ENCODE measurements around the gene AZI2.

The AZI2 gene

DNA sequence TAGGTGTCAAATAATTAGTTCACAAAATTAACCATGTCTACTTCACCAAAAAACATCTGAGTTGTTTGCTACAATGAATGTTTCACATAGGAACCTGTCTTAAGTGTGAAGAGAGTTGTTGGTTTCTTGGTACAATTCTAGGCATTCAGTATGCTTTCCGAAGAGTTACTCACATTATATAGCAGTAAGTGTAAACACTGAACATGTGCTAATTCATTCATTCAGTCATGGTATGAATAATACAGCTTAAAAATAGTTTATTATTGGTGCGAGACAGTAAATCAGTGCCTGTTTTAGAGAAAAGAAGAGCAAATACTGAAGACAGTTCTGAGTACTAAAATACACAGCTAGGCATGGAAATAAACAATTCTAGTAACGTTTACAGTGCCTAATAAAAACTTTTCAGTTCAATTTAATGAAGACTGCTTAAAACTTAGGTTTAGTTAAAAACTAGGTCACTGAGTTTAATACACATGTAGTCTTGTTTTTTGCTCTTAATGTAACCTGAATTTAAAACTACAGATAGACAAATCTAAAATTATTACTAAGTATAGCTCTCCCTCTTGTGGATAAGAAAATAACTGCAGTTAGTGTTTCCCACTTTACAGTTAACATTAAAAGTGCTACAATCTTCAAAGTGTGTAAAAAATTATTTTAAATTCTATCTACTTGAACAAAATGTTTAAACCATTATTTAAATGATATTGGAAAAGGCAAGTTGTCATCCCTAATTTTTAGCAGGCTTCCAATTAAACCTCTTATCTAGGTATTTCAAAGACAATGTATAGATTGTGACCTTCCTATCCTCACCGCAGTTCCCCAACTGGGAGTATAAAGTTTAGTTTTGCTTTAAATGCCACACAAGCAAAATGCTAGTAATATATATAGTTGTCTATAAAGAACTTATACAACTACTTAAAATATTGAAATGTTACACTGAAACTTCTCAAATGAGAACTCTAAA is 20.2 kb downstream of the AZI2 start:
- DNase-seq, result peak; percentile 22 to 59
- TF ChIP-seq POLR2A (IDR thresholded peaks at IDR 0.05; ENCODE audit: low read length), result no peak
- TF ChIP-seq GATA1 (IDR thresholded peaks at IDR 0.05; ENCODE audit: low read depth, low read length), result no peak

DNA sequence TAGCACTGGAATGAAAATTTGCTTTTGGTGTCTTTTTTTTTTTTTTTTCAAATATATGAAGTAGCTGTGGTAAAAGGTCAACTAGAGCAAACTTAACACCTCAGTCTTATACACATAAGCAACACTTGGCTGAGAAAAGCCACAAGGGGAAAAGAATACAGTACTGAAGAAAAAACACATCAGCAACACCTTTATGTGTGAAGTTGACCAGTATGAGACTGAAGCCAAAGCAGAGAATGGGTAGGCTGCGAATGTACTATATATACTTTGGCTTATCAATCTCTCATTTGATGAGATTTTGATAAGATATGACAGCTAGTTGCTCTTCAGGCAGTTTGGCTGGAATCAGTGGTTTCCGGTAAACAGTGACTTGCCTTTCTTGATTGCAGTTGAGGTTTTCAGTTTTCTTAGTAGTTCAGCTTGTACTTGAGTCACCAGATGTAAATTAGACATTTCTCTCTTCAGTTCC is 22.1 kb downstream of the AZI2 start:
- no peak for DNase-seq

DNA sequence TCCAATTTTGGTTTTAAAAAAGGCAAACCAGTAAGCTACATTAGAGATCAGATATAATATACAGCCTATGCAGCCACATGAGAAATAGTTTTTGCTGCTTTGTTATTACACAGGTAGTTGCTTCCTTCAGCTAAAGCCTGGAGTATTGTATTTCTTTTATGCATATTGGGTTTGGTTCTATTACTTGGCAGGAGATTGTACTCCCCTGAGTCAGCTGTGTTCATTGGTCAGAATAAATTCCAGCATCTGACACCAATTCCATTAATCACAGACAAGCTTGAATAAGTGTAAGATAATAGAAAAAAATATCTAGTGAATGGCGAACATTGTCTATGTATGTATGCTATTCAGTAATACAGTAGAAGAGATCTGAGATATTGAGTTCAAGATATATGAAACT is 26.2 kb downstream of the AZI2 start:
- DNase-seq, result no peak
- TF ChIP-seq POLR2A (IDR thresholded peaks at IDR 0.05; ENCODE audit: low read length) (no peak), GATA1 (IDR thresholded peaks at IDR 0.05; ENCODE audit: low read depth, low read length) (no peak)

More for the DNA sequence above, 22.1 kb downstream of the AZI2 start:
- TF ChIP-seq POLR2A (IDR thresholded peaks at IDR 0.05; ENCODE audit: low read length), result no peak
- no peak for TF ChIP-seq GATA1 (IDR thresholded peaks at IDR 0.05; ENCODE audit: low read depth, low read length)

DNA sequence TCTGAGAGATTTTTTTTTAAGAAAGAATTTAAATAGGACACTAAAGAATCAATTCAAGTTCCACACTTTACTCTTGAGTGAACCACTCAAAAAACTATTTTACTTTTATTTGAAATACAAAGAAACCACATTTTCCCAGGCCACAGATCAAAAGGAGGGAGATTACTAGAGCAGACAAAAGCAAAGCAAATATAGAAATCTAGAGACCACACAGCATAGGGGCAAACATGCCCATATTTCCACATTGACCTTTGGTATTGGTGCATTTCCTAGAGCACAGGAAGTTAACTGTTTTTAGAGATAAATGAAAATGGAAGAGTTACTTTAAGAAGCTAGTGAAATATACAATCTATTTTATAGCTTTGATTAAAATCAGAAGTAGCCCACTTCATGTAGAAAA is 27.6 kb downstream of the AZI2 start:
- no peak for TF ChIP-seq POLR2A (IDR thresholded peaks at IDR 0.05; ENCODE audit: low read length)
- no peak for TF ChIP-seq GATA1 (IDR thresholded peaks at IDR 0.05; ENCODE audit: low read depth, low read length)
- no peak for DNase-seq

DNA sequence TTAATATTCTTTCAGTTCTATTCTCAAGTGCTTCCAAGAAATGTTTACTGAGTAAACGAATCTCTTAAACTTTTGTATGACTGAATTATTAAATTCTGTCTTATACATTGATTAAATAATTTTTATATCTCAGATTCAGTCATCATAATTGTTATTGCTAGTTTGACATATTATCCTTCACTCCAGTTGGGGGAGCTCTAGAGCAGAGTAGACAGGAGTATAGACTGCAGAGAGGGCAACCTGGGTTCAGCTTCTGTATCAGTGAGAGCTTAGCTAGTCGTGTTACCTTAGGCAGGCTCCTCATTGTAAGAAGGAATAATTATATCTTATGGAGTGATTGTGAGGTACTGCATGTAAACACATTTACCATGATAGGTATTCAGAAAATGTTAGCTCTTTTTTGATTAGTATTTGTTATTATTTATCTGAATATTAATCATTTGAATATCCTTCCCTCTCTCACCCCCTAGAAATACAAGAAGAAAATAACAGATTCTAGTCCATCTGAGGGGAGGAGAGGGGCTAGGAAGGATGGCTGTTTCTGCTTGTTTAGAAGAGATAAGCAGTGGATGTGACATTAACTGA is 31.1 kb downstream of the AZI2 start:
- DNase-seq, result peak; percentile 52 to 71
- TF ChIP-seq GATA1 (IDR thresholded peaks at IDR 0.05; ENCODE audit: low read depth, low read length), result no peak

DNA sequence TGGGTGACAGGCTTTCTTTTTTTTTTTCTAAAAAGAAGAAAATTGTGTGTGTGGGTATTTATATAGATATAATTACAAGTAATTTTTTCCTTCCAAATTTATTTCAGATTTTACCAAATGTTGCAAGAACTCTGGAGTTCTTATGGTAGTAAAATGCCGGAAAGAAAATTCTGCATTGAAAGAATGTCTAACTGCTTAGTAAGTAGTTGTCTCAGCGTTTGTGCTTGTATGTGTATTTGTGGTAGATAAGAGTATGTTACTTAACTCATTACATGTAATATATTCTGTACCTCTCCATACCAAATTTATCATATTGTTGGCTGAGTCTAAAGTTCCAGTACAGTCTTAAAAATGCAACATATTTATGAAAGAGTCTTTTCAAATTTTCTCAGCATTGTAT is 32.4 kb downstream of the AZI2 start:
- no peak for TF ChIP-seq GATA1 (IDR thresholded peaks at IDR 0.05; ENCODE audit: low read depth, low read length)
- no peak for TF ChIP-seq POLR2A (IDR thresholded peaks at IDR 0.05; ENCODE audit: low read length)
- no peak for DNase-seq

DNA sequence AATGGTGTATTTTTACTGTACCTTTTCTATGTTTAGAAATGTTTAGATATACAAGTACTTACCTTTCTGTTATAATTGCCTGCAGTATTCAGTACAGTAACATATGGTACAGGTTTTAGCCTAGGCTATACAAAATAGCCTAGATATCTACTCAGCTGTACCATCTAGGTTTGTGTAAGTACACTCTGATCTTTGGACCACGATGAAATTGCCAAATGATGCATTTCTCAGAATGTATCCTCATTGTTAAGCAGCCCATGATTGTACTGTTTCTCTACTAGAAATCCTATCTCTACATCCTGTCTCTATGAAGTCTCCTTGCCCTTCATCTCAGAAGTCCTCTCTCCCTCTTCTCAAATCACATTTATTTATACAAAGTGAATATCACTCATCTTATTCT is 32.9 kb downstream of the AZI2 start:
- TF ChIP-seq POLR2A (IDR thresholded peaks at IDR 0.05; ENCODE audit: low read length) (no peak), GATA1 (IDR thresholded peaks at IDR 0.05; ENCODE audit: low read depth, low read length) (no peak)
- DNase-seq, result no peak

DNA sequence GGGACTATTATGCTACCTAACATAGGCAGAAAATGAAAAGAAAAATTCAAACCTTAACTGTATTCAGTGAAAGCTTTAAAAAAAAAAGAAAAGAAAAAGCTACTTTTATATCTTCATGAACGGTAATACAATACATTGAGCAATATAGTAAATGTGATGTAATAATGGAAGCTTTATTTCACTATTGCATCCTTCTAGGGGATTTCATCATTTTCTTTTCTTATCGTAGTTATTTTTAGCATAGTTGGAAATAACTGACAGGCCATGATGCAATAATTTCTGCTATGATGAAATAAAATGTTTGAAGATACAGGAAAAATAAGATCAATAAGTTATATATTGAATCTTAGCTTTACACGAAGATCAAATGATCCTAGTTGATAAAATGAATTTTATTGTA is 40.4 kb downstream of the AZI2 start:
- no peak for TF ChIP-seq GATA1 (IDR thresholded peaks at IDR 0.05; ENCODE audit: low read depth, low read length)
- no peak for TF ChIP-seq POLR2A (IDR thresholded peaks at IDR 0.05; ENCODE audit: low read length)
- peak in 1 of 2 experiments; percentile 4 for DNase-seq

DNA sequence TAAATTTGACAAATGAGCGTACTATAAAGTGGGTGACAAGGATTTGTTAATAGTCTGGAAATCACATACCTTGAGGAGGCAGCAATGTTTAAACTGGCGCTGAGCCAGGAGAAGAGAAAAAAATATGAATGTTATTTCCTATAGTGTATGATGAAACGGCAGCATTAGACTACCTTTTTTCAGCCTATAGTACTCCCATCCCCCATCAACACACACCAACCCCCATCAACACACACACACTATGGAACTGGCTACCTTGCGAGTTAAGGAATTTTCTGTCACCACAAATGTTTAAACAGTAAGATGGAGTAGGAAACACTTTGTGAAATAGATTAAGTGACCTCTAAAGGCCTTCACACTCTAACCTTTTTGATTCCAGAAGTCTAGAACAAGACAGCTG is 46.9 kb downstream of the AZI2 start:
- DNase-seq, result no peak

DNA sequence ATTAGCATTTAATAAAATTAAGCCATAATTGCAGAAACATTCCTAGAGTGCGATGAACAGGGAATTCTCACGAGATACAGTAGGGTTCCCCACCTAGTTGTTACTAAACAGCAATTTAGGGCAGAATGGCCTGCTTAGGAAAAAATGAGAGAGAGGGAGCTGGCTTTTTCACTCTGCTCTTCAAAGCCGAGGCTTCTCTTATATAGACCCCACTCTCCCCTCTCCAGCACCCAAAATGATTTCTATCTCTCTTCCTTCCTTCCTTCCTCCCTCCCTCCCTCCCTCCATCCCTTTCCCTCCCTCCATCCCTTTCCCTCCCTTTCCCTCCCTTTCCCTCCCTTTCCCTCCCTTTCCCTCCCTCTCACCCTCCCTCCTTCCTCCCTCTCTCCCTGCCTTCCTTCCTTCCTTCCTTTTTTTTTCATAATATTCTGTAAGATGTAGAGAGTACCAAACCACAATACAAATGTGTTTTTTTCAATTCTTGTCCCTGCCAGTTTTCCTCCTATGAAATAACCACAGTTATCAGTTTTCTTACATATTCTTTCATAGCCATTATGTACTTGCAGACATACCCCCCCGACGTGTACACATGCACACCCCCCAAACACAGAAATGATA is 48.2 kb downstream of the AZI2 start:
- DNase-seq, result no peak
- no peak for TF ChIP-seq POLR2A (IDR thresholded peaks at IDR 0.05; ENCODE audit: low read length)
- TF ChIP-seq GATA1 (IDR thresholded peaks at IDR 0.05; ENCODE audit: low read depth, low read length), result no peak

More for the DNA sequence above, 46.9 kb downstream of the AZI2 start:
- no peak for TF ChIP-seq GATA1 (IDR thresholded peaks at IDR 0.05; ENCODE audit: low read depth, low read length)
- TF ChIP-seq POLR2A (IDR thresholded peaks at IDR 0.05; ENCODE audit: low read length), result no peak

DNA sequence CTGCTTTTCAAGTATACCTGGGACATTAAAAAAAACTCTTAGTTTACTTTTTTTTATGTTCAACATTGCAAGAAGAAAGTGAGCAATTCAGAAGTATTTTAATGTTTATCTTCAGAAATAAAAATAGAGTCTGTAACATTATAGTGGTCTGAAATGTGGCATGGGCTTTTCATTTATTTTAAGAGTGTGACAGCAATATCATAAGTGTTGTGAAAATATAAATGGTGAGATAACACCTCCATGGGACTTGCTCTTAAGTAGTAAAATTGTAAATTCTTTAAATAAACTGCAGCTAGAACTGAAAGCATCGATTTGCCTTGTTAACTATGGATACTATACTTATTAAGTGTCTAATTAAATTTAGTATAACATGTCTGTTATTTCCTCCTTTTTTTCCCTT is 48.9 kb downstream of the AZI2 start:
- TF ChIP-seq POLR2A (IDR thresholded peaks at IDR 0.05; ENCODE audit: low read length), result no peak
- TF ChIP-seq GATA1 (IDR thresholded peaks at IDR 0.05; ENCODE audit: low read depth, low read length), result no peak
- DNase-seq, result no peak

DNA sequence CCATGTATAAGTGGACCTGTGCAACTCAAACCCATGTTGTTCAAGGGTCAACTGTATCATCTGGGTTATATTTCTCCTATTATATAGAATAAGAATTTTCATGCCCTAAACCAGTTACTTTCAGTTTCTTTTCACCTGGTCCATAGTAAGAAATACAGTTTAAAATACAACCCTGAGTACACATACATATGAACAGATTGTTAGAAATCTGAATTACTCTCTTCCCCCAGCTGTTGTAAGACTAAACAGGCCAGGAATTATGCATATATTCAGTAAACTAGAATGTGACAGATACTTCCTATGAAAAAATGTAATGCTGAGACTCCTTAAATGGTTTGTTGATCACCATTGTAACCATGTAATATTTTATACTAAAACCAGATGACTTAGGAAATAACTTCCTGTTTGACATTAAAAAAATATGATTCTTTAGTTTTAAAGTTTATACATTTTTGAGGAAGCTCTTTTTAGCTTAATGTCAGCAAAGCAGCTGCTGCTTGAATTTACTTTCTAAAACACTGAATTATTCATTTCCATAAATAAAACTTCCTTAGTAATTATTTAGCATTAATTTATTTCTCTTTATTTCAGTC is 52.6 kb downstream of the AZI2 start:
- no peak for TF ChIP-seq POLR2A (IDR thresholded peaks at IDR 0.05; ENCODE audit: low read length)
- no peak for TF ChIP-seq GATA1 (IDR thresholded peaks at IDR 0.05; ENCODE audit: low read depth, low read length)
- DNase-seq, result no peak

DNA sequence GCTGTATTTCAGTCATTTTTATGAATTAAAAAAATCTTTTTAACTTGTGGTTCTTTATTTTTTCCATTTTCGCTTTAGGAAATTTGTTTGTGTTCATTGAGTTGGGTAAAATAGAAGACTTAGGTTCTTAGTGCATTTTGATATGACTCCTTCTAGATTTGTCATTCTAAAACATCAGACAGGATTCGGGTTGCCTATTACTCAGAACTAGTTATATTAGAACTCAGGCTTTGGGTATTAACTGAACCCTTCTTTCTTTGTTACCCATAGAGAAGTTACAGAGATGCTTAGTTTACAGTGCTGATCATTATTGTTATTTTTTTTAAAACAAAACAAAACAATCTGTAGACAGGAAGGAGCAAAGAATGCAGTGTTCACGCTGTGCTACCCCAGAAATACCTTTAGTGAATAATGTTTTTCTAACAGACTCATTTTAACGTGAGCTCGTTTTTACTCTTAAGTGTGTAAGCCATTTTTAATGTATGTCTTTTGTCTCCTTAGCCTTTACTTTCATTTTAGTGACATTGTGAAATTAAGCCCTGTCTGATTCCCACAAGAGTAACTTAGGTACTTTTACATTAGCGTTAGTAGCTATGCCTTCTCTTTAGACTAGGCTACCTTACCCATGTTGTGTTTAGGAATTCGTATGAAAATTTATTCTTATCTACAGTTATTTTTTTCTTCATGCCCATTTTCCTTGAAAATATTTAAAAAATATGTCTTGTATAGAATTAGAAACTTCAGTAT is 53.8 kb downstream of the AZI2 start:
- DNase-seq, result no peak
- TF ChIP-seq POLR2A (IDR thresholded peaks at IDR 0.05; ENCODE audit: low read length) (no peak), GATA1 (IDR thresholded peaks at IDR 0.05; ENCODE audit: low read depth, low read length) (no peak)

All from erythroblast (primary cell).